HepG2 (cell line): ENCODE measurements around the gene RGS19. TPM values are rescaled to one million over a fixed set of nuclear protein-coding genes. Genes with fewer than 3 reads are reported as not detected.

Experiments
- BRCA1 ChIP-seq: sonication (generic); formaldehyde crosslinking; IDR thresholded peaks from 2 replicates; pipeline ENCODE4 v1.4.0; 2020; ENCODE audit warnings: missing genetic modification reagents
- CSRNP1 ChIP-seq: sonication (generic); formaldehyde crosslinking; IDR thresholded peaks from 2 replicates; pipeline ENCODE4 v1.8.1; 2023; ENCODE audit warnings: mild to moderate bottlenecking, missing genetic modification reagents
- DR1 ChIP-seq: sonication (generic); formaldehyde crosslinking; IDR thresholded peaks from 2 replicates; pipeline ENCODE4 v1.8.0; 2021; ENCODE audit warnings: mild to moderate bottlenecking, missing genetic modification reagents, inconsistent platforms
- DRAP1 ChIP-seq: IDR thresholded peaks from 2 replicates; pipeline ENCODE4 v1.6.1; 2016; ENCODE audit warnings: missing genetic modification reagents, missing compliant biosample characterization
- E2F2 ChIP-seq: sonication (generic); formaldehyde crosslinking; IDR thresholded peaks from 2 replicates; pipeline ENCODE4 v1.4.0; 2020; ENCODE audit warnings: missing genetic modification reagents, borderline replicate concordance
- ELF4 ChIP-seq: sonication (generic); formaldehyde crosslinking; IDR thresholded peaks from 2 replicates; pipeline ENCODE4 v1.5.0; 2020; ENCODE audit warnings: missing genetic modification reagents, mild to moderate bottlenecking, moderate library complexity, borderline replicate concordance
- HES4 ChIP-seq: sonication (generic); formaldehyde crosslinking; IDR thresholded peaks from 2 replicates; pipeline ENCODE4 v1.9.0; 2021; ENCODE audit warnings: mild to moderate bottlenecking, missing genetic modification reagents, borderline replicate concordance
- MTERF4 ChIP-seq: sonication (generic); formaldehyde crosslinking; IDR thresholded peaks from 2 replicates; pipeline ENCODE4 v1.8.0; 2023; ENCODE audit warnings: mild to moderate bottlenecking, missing genetic modification reagents
- MYC ChIP-seq: sonication (generic); formaldehyde crosslinking; IDR thresholded peaks from 2 replicates; pipeline ENCODE4 v1.9.0; 2021; ENCODE audit warnings: missing genetic modification reagents, borderline replicate concordance
- ZFP1 ChIP-seq: IDR thresholded peaks from 2 replicates; pipeline ENCODE4 v1.6.1; 2016
- ZFY ChIP-seq: sonication (generic); formaldehyde crosslinking; IDR thresholded peaks from 2 replicates; pipeline ENCODE4 v1.4.0; 2020; ENCODE audit warnings: missing genetic modification reagents
- ZKSCAN1 ChIP-seq: fragments of 150-350 bp; IDR thresholded peaks from 2 replicates; pipeline ENCODE4 v1.6.1; 2014; ENCODE audit warnings: low read length
- ZMAT3 ChIP-seq: sonication (generic); formaldehyde crosslinking; conservative IDR thresholded peaks from 2 replicates; pipeline ENCODE4 v1.7.0; 2021; ENCODE audit warnings: missing genetic modification reagents
- ZNF17 ChIP-seq: sonication (generic); formaldehyde crosslinking; IDR thresholded peaks from 2 replicates; pipeline ENCODE4 v1.5.0; 2020; ENCODE audit warnings: mild to moderate bottlenecking, missing genetic modification reagents
- polyA plus RNA-seq, 8 experiments: library from polyadenylated mRNA; depleted of rRNA in 3 of 8; stranded (reverse) in 7 of 8; unstranded in 1 of 8; fragments of >200 nt; fragmentation: Illumina TruSeq in 4 of 8; extraction: Trizol in 4 of 8; gene quantifications; 2 replicates each; pipeline versions ENCODE4 v1.2.1 to v1.2.3, GENCODE V29; 2011 to 2016; ENCODE audit warnings: low read depth in 4 of 8, missing spikeins in 1 of 8, mixed read lengths in 1 of 8; ENCODE audit not compliant: insufficient read depth in 1 of 8
- total RNA-seq, 5 experiments: library from RNA; depleted of rRNA; stranded (reverse); fragments of >200 nt; fragmentation: Illumina TruSeq; extraction: Trizol; gene quantifications; 2 replicates each; pipeline ENCODE4 v1.2.3, GENCODE V29; 2016; ENCODE audit warnings: low read depth in 1 of 5
- TF ChIP-seq, protein P1 (sequence below): sonication (generic); formaldehyde crosslinking; IDR thresholded peaks from 2 replicates; pipeline ENCODE4 v1.4.0; 2020; ENCODE audit warnings: missing genetic modification reagents
- TF ChIP-seq, protein P2 (sequence below): sonication (generic); formaldehyde crosslinking; IDR thresholded peaks from 2 replicates; pipeline ENCODE4 v1.5.0; 2020; ENCODE audit warnings: missing genetic modification reagents
- TF ChIP-seq, protein P3 (sequence below): sonication (generic); formaldehyde crosslinking; IDR thresholded peaks from 2 replicates; pipeline ENCODE4 v1.5.1; 2020; ENCODE audit warnings: mild to moderate bottlenecking, missing genetic modification reagents, moderate library complexity

The RGS19 gene
- total and polyA plus RNA-seq, 2 of the 13 experiments (the other 11 are each of a cell fraction or from before 2014, with no cell fraction given): 10.7 to 11.9 TPM

- TF ChIP-seq E2F2 (CRISPR knock-in tag): no peak
- TF ChIP-seq DRAP1 (CRISPR knock-in tag): peak; percentile 29; the same call in 1 of the 2 replicates
- TF ChIP-seq ZMAT3 (CRISPR knock-in tag): 0 out of 2 replicates have a peak, but pooled peaks have one; percentile 19
- no peak for TF ChIP-seq ZFP1 (CRISPR knock-in tag)
- TF ChIP-seq DR1 (CRISPR knock-in tag): no peak
- TF ChIP-seq BRCA1 (CRISPR knock-in tag): no peak
- peak; percentile 65; the same call in 1 of the 2 replicates for TF ChIP-seq MTERF4 (CRISPR knock-in tag)
- TF ChIP-seq, protein P1, sequence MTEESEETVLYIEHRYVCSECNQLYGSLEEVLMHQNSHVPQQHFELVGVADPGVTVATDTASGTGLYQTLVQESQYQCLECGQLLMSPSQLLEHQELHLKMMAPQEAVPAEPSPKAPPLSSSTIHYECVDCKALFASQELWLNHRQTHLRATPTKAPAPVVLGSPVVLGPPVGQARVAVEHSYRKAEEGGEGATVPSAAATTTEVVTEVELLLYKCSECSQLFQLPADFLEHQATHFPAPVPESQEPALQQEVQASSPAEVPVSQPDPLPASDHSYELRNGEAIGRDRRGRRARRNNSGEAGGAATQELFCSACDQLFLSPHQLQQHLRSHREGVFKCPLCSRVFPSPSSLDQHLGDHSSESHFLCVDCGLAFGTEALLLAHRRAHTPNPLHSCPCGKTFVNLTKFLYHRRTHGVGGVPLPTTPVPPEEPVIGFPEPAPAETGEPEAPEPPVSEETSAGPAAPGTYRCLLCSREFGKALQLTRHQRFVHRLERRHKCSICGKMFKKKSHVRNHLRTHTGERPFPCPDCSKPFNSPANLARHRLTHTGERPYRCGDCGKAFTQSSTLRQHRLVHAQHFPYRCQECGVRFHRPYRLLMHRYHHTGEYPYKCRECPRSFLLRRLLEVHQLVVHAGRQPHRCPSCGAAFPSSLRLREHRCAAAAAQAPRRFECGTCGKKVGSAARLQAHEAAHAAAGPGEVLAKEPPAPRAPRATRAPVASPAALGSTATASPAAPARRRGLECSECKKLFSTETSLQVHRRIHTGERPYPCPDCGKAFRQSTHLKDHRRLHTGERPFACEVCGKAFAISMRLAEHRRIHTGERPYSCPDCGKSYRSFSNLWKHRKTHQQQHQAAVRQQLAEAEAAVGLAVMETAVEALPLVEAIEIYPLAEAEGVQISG: no peak
- TF ChIP-seq ZKSCAN1: no peak
- TF ChIP-seq HES4 (CRISPR knock-in tag): peak; percentile 49; the same call in 1 of the 2 replicates
- TF ChIP-seq MYC (CRISPR knock-in tag): peak; percentile 31; the same call in 1 of the 2 replicates
- TF ChIP-seq, protein P2, sequence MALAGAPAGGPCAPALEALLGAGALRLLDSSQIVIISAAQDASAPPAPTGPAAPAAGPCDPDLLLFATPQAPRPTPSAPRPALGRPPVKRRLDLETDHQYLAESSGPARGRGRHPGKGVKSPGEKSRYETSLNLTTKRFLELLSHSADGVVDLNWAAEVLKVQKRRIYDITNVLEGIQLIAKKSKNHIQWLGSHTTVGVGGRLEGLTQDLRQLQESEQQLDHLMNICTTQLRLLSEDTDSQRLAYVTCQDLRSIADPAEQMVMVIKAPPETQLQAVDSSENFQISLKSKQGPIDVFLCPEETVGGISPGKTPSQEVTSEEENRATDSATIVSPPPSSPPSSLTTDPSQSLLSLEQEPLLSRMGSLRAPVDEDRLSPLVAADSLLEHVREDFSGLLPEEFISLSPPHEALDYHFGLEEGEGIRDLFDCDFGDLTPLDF (CRISPR knock-in tag): no peak
- no peak for TF ChIP-seq ELF4 (CRISPR knock-in tag)
- TF ChIP-seq CSRNP1: 0 out of 2 replicates have a peak, but pooled peaks have one; percentile 9
- TF ChIP-seq, protein P3, sequence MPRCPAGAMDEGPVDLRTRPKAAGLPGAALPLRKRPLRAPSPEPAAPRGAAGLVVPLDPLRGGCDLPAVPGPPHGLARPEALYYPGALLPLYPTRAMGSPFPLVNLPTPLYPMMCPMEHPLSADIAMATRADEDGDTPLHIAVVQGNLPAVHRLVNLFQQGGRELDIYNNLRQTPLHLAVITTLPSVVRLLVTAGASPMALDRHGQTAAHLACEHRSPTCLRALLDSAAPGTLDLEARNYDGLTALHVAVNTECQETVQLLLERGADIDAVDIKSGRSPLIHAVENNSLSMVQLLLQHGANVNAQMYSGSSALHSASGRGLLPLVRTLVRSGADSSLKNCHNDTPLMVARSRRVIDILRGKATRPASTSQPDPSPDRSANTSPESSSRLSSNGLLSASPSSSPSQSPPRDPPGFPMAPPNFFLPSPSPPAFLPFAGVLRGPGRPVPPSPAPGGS (CRISPR knock-in tag): peak; percentile 31; the same call in 1 of the 2 replicates
- TF ChIP-seq ZNF17: no peak
- TF ChIP-seq ZFY (CRISPR knock-in tag): peak; percentile 15
These were observed 39.8 kb downstream of the RGS19 start (continued) for GRCh38 chr20:64039293-64040160.
